ENCODE measurements around the gene BRSK2. TPM values are rescaled to one million over a fixed set of nuclear protein-coding genes. Genes with fewer than 3 reads are reported as not detected.

Gene BRSK2
- total RNA-seq, 1 experiment from 2014 or later, result 1.2 TPM

GRCh38 chr11:1440496-1440895, 50.8 kb downstream of the BRSK2 start:
- BruUV-seq (replicated peaks), result no TSS peak
- Histone ChIP-seq H4K20me1 (ENCODE audit: low read length) (no peaks in the 10 kb centered on the region), H3K4me3 (ENCODE audit: low read length) (no peak overlapping the region), H3K9ac (ENCODE audit: low read length) (no peak overlapping the region), H3K27ac (ENCODE audit: low read length) (no peak overlapping the region), H3K9me2 (replicated peaks; ENCODE audit: low read length) (no peaks in the 10 kb centered on the region), H2AFZ (ENCODE audit: low read length) (no peak overlapping the region), H3K9me3 (ENCODE audit: low read length) (no peaks in the 10 kb centered on the region), H3F3A (ENCODE audit: low read length, unreplicated experiment) (no peaks in the 10 kb centered on the region), H3K4me1 (ENCODE audit: insufficient read depth, low read length) (no peaks in the 10 kb centered on the region), H3K27me3 (ENCODE audit: low read length) (no peaks in the 10 kb centered on the region), H3K79me2 (ENCODE audit: low read length) (no peaks in the 10 kb centered on the region), H3K36me3 (ENCODE audit: low read depth, low read length) (no peaks in the 10 kb centered on the region), H3K4me2 (ENCODE audit: low read length) (no peak overlapping the region)
- DNase-seq (no peak), ATAC-seq (no peak)
- POLR2A ChIA-PET (ENCODE audit: unreplicated experiment), result no interaction called here
- TF ChIP-seq CTCF (conservative IDR thresholded peaks at IDR 0.05; ENCODE audit: low read depth, low read length) (no peak), EZH2 (IDR thresholded peaks at IDR 0.05; ENCODE audit: low read length, unreplicated experiment) (no peak), EZH2phosphoT487 (IDR thresholded peaks at IDR 0.05; ENCODE audit: borderline replicate concordance, low read length) (no peak)
- intact Hi-C loops (cut with micrococcal nuclease), result no loop called here
- CTCF ChIA-PET, result no interaction called here

GRCh38 chr11:1442163-1442562, 52.4 kb downstream of the BRSK2 start:
- Histone ChIP-seq H3K79me2 (ENCODE audit: low read length) (no peaks in the 10 kb centered on the region), H3K9ac (ENCODE audit: low read length) (no peak overlapping the region), H3K27ac (ENCODE audit: low read length) (no peak overlapping the region), H2AFZ (ENCODE audit: low read length) (no peak overlapping the region), H3K27me3 (ENCODE audit: low read length) (no peaks in the 10 kb centered on the region), H3F3A (ENCODE audit: low read length, unreplicated experiment) (no peaks in the 10 kb centered on the region), H3K9me2 (replicated peaks; ENCODE audit: low read length) (no peaks in the 10 kb centered on the region), H3K4me2 (ENCODE audit: low read length) (no peak overlapping the region), H3K9me3 (ENCODE audit: low read length) (no peaks in the 10 kb centered on the region), H3K4me3 (ENCODE audit: low read length) (no peak overlapping the region), H4K20me1 (ENCODE audit: low read length) (no peaks in the 10 kb centered on the region), H3K4me1 (ENCODE audit: insufficient read depth, low read length) (no peaks in the 10 kb centered on the region), H3K36me3 (ENCODE audit: low read depth, low read length) (no peaks in the 10 kb centered on the region)
- no peak for TF ChIP-seq EZH2phosphoT487 (IDR thresholded peaks at IDR 0.05; ENCODE audit: borderline replicate concordance, low read length)
- no peak for TF ChIP-seq CTCF (conservative IDR thresholded peaks at IDR 0.05; ENCODE audit: low read depth, low read length)
- TF ChIP-seq EZH2 (IDR thresholded peaks at IDR 0.05; ENCODE audit: low read length, unreplicated experiment), result no peak
- ChIA-PET POLR2A (ENCODE audit: unreplicated experiment) (no interaction called here), CTCF (no interaction called here)
- ATAC-seq (no peak), DNase-seq (no peak)
- no TSS peak for BruUV-seq (replicated peaks)
- intact Hi-C loops (cut with micrococcal nuclease), result no loop called here

GRCh38 chr11:1442807-1443366, 53.2 kb downstream of the BRSK2 start:
- no peaks in the 10 kb centered on the region for H4K20me1 ChIP-seq (ENCODE audit: low read length)
- CTCF ChIA-PET, result no interaction called here
- H3K4me1 ChIP-seq (ENCODE audit: insufficient read depth, low read length), result no peaks in the 10 kb centered on the region
- no peak for TF ChIP-seq CTCF (conservative IDR thresholded peaks at IDR 0.05; ENCODE audit: low read depth, low read length)
- no peak for TF ChIP-seq EZH2phosphoT487 (IDR thresholded peaks at IDR 0.05; ENCODE audit: borderline replicate concordance, low read length)
- TF ChIP-seq EZH2 (IDR thresholded peaks at IDR 0.05; ENCODE audit: low read length, unreplicated experiment), result no peak
- H3K4me2 ChIP-seq (ENCODE audit: low read length), result no peak overlapping the region
- ATAC-seq, result no peak
- no TSS peak for BruUV-seq (replicated peaks)
- H3K36me3 ChIP-seq (ENCODE audit: low read depth, low read length), result no peaks in the 10 kb centered on the region
- no peaks in the 10 kb centered on the region for H3K27me3 ChIP-seq (ENCODE audit: low read length)
- H3K27ac ChIP-seq (ENCODE audit: low read length), result no peak overlapping the region
- H2AFZ ChIP-seq (ENCODE audit: low read length), result no peak overlapping the region
- no peaks in the 10 kb centered on the region for H3K9me3 ChIP-seq (ENCODE audit: low read length)
- no peaks in the 10 kb centered on the region for H3K79me2 ChIP-seq (ENCODE audit: low read length)
- no peak overlapping the region for H3K4me3 ChIP-seq (ENCODE audit: low read length)
- H3K9me2 ChIP-seq (replicated peaks; ENCODE audit: low read length), result no peaks in the 10 kb centered on the region
- no peaks in the 10 kb centered on the region for H3F3A ChIP-seq (ENCODE audit: low read length, unreplicated experiment)
- DNase-seq, result no peak
- intact Hi-C loops (cut with micrococcal nuclease), result no loop called here
- no peak overlapping the region for H3K9ac ChIP-seq (ENCODE audit: low read length)
- POLR2A ChIA-PET (ENCODE audit: unreplicated experiment), result no interaction called here
